Measurements from ENCODE around the gene IGFLR1. TPM values are rescaled to one million over a fixed set of nuclear protein-coding genes. Genes with fewer than 3 reads are reported as not detected.

The IGFLR1 gene
- total and polyA plus RNA-seq, 2 of the 4 experiments (the other 2 are of a cell fraction): 0.72 to 2.7 TPM

DNA sequence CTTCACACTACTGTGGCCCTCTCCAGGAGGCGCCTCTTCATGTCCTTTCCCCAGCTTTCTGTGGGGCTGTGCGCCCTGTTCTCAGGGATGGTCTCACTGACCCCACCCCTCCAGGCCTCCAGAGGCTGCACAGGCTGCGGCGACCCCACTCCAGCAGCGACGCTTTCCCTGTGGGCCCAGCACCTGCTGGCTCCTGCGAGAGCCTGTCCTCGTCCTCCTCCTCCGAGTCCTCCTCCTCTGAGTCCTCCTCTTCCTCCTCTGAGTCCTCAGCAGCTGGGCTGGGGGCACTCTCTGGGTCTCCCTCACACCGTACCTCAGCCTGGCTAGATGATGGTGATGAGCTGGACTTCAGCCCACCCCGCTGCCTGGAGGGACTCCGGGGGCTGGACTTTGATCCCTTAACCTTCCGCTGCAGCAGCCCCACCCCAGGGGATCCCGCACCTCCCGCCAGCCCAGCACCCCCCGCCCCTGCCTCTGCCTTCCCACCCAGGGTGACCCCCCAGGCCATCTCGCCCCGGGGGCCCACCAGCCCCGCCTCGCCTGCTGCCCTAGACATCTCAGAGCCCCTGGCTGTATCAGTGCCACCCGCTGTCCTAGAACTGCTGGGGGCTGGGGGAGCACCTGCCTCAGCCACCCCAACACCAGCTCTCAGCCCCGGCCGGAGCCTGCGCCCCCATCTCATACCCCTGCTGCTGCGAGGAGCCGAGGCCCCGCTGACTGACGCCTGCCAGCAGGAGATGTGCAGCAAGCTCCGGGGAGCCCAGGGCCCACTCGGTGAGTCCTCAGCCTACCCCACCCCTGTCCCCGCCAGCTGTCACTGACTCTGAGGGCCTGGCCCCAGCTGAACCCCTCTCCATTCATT is 44.3 kb upstream of the IGFLR1 start (continued):
- TF ChIP-seq RCOR1 (IDR thresholded peaks at IDR 0.05; ENCODE audit: insufficient replicate concordance, low read length): no peak

DNA sequence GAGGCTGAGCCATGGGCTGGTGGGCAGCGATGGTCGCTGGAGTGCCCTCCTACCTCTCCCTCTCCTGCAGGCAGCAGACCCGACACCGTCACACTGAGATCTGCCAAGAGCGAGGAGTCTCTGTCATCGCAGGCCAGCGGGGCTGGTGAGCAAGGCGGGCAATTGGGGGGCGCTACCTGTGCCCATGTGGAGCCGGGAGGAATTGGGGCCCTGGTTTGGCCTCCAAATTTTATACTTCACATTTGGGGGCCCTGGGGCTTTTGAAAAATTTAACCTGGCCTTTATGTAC is 43.0 kb upstream of the IGFLR1 start:
- H4K5ac ChIP-seq (ENCODE audit: low read depth, low read length): no peak overlapping the region
- H4K20me1 ChIP-seq (ENCODE audit: insufficient read depth, low read length): no peaks in the 10 kb centered on the region
- TF ChIP-seq POLR2A (IDR thresholded peaks at IDR 0.05; ENCODE audit: low read depth, low read length): no peak
- no peak for TF ChIP-seq CEBPB (IDR thresholded peaks at IDR 0.05; ENCODE audit: low read depth, low read length)
- no peak for TF ChIP-seq FOS (IDR thresholded peaks at IDR 0.05; ENCODE audit: low read depth, low read length)
- no peak for TF ChIP-seq BHLHE40 (IDR thresholded peaks at IDR 0.05; ENCODE audit: low read depth, low read length)
- TF ChIP-seq RAD21 (IDR thresholded peaks at IDR 0.05; ENCODE audit: low read length): no peak
- TF ChIP-seq, protein P1, sequence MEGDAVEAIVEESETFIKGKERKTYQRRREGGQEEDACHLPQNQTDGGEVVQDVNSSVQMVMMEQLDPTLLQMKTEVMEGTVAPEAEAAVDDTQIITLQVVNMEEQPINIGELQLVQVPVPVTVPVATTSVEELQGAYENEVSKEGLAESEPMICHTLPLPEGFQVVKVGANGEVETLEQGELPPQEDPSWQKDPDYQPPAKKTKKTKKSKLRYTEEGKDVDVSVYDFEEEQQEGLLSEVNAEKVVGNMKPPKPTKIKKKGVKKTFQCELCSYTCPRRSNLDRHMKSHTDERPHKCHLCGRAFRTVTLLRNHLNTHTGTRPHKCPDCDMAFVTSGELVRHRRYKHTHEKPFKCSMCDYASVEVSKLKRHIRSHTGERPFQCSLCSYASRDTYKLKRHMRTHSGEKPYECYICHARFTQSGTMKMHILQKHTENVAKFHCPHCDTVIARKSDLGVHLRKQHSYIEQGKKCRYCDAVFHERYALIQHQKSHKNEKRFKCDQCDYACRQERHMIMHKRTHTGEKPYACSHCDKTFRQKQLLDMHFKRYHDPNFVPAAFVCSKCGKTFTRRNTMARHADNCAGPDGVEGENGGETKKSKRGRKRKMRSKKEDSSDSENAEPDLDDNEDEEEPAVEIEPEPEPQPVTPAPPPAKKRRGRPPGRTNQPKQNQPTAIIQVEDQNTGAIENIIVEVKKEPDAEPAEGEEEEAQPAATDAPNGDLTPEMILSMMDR (conservative IDR thresholded peaks at IDR 0.05; ENCODE audit: low read depth, low read length): no peak
- no peak for TF ChIP-seq MAZ (IDR thresholded peaks at IDR 0.05; ENCODE audit: borderline replicate concordance, low read depth, low read length)
- TF ChIP-seq SMC3 (IDR thresholded peaks at IDR 0.05; ENCODE audit: low read depth, low read length): no peak
- TF ChIP-seq MXI1 (IDR thresholded peaks at IDR 0.05; ENCODE audit: borderline replicate concordance, low read depth, low read length): no peak
- no peak for TF ChIP-seq RFX5 (IDR thresholded peaks at IDR 0.05; ENCODE audit: low read depth, low read length)
- TF ChIP-seq, protein P2, sequence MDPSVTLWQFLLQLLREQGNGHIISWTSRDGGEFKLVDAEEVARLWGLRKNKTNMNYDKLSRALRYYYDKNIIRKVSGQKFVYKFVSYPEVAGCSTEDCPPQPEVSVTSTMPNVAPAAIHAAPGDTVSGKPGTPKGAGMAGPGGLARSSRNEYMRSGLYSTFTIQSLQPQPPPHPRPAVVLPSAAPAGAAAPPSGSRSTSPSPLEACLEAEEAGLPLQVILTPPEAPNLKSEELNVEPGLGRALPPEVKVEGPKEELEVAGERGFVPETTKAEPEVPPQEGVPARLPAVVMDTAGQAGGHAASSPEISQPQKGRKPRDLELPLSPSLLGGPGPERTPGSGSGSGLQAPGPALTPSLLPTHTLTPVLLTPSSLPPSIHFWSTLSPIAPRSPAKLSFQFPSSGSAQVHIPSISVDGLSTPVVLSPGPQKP (IDR thresholded peaks at IDR 0.05; ENCODE audit: borderline replicate concordance, low read depth, low read length): no peak
- no peak for TF ChIP-seq RCOR1 (IDR thresholded peaks at IDR 0.05; ENCODE audit: insufficient replicate concordance, low read length)
- no peak for TF ChIP-seq CHD1 (IDR thresholded peaks at IDR 0.05; ENCODE audit: low read depth, low read length)
- TF ChIP-seq MAFK (IDR thresholded peaks at IDR 0.05; ENCODE audit: low read depth, low read length): no peak
- no peak overlapping the region for H2BK120ac ChIP-seq (ENCODE audit: low read depth, low read length)
- H3K23ac ChIP-seq (ENCODE audit: low read depth, low read length): no peak overlapping the region
- no peaks in the 10 kb centered on the region for H3K79me1 ChIP-seq (ENCODE audit: low read depth in 1 of 2, low read length in 2 of 2)
- no peak overlapping the region for H4K8ac ChIP-seq (ENCODE audit: low read depth in 2 of 2, low read length in 2 of 2)
- no peak overlapping the region for H3K56ac ChIP-seq (ENCODE audit: extremely low read depth, insufficient read depth, low read length)
- no peak overlapping the region for H2BK20ac ChIP-seq (ENCODE audit: low read depth, low read length)
- in situ Hi-C loops (cut with MboI; ENCODE audit: low sequenced_read_pairs) (no loop called here), dilution Hi-C loops (cut with HindIII; ENCODE audit: low sequenced_read_pairs, unreplicated experiment) (no loop called here), intact Hi-C loops (cut with micrococcal nuclease) (no loop called here)
- no peak overlapping the region for H2AFZ ChIP-seq (replicated peaks; ENCODE audit: low read length, poor library complexity)
- no peak overlapping the region for H3K14ac ChIP-seq (replicated peaks; ENCODE audit: low read depth, low read length)
- H3K36me3 ChIP-seq (ENCODE audit: control insufficient read depth, insufficient read depth, low read length): peaks cover 14% of the 10 kb centered on the region
- ATAC-seq (ENCODE audit: low read depth): no peak
- H3K4me2 ChIP-seq (ENCODE audit: low read depth, low read length): no peak overlapping the region
- POLR2A ChIA-PET (ENCODE audit: unreplicated experiment): no interaction called here
- no peaks in the 10 kb centered on the region for H3K27me3 ChIP-seq (ENCODE audit: control insufficient read depth, insufficient read depth, low read length)
- H2AK9ac ChIP-seq (replicated peaks; ENCODE audit: low read depth, low read length, poor library complexity): no peak overlapping the region
- H3K27ac ChIP-seq (ENCODE audit: insufficient read depth, low read length): no peak overlapping the region
- no peaks in the 10 kb centered on the region for H3K9me1 ChIP-seq (ENCODE audit: insufficient read depth, low read length)
- no peak overlapping the region for H2BK5ac ChIP-seq (ENCODE audit: low read depth, low read length, poor library complexity, severe bottlenecking)
- no TSS peak for BruUV-seq (replicated peaks)
- H3K4ac ChIP-seq (ENCODE audit: low read depth, low read length): no peak overlapping the region
- H3K4me1 ChIP-seq (ENCODE audit: control insufficient read depth, insufficient read depth, low read length): no peaks in the 10 kb centered on the region
- no peak overlapping the region for H3K9ac ChIP-seq (ENCODE audit: low read depth, low read length)
- CTCF ChIA-PET: no interaction called here
- H3K9me3 ChIP-seq (ENCODE audit: control insufficient read depth, insufficient read depth, low read length): no peaks in the 10 kb centered on the region
- H2BK15ac ChIP-seq (ENCODE audit: low read depth, low read length): no peak overlapping the region
- DNase-seq: no peak
- no peak overlapping the region for H4K91ac ChIP-seq (ENCODE audit: insufficient read depth, low read depth, low read length)
- H2AK5ac ChIP-seq (ENCODE audit: low read depth, low read length): no peak overlapping the region
- no peak overlapping the region for H3K18ac ChIP-seq (ENCODE audit: low read depth, low read length)
- 100% methylated on average over 3 of the region's 10 CpGs; no CpG with 5 or more reads in 1 of the 2 experiments for WGBS, 2 experiments (ENCODE audit: extremely low coverage in 2 of 2, insufficient read length in 1 of 2)
- no peak overlapping the region for H3K4me3 ChIP-seq (ENCODE audit: insufficient read depth, low read depth, low read length)
